DND-41 (cell line): ENCODE measurements around the gene ACTBL2.

ENCODE experiments used
- CTCF ChIP-seq: IDR thresholded peaks from 2 replicates; pipeline ENCODE4 v1.5.1; 2012; ENCODE audit warnings: borderline replicate concordance, low read length, moderate library complexity, mild to moderate bottlenecking; ENCODE audit not compliant: poor library complexity, severe bottlenecking; ENCODE audit errors: extremely low read depth
- EZH2 ChIP-seq: IDR thresholded peaks from 3 replicates; pipeline ENCODE4 v1.6.1; 2012; ENCODE audit warnings: borderline replicate concordance, low read depth, mild to moderate bottlenecking, moderate library complexity, low read length, inconsistent platforms; ENCODE audit not compliant: severe bottlenecking

- TF ChIP-seq EZH2: no peak
- TF ChIP-seq CTCF: no peak
Measured at GRCh38 chr5:57491369-57491965, 8.9 kb upstream of the ACTBL2 start.
